Uterus (tissue), 4 donors: Measurements from ENCODE around the gene PHC1. TPM values are rescaled to one million over a fixed set of nuclear protein-coding genes. Genes with fewer than 3 reads are reported as not detected.
A peak's percentile ranks its signal among the peaks of the same experiment; 100 is the strongest.

Source experiments
- DNase-seq, 2 donors: peaks; one replicate each; pipeline ENCODE4 v3.0.0-alpha.2; 2019 to 2020
- H3K27ac ChIP-seq, 2 donors: fragments of 200-600 bp; sonication (generic); 1 replicate in 1 of 2; 2 replicates in 1 of 2; pipeline ENCODE4 v1.5.1; 2016 to 2018
- H3K27me3 ChIP-seq, 2 donors: fragments of 200-600 bp; sonication (generic); one replicate each; pipeline ENCODE4 v1.5.1; 2018 to 2019; ENCODE audit warnings: control low read depth in 1 of 2
- H3K36me3 ChIP-seq, 2 donors: fragments of 200-600 bp; sonication (generic); one replicate each; pipeline ENCODE4 v1.5.1; 2019; ENCODE audit warnings: control low read depth in 1 of 2
- H3K4me1 ChIP-seq, 2 donors: fragments of 200-600 bp; sonication (generic); one replicate each; pipeline ENCODE4 v1.5.1; 2018 to 2019; ENCODE audit warnings: control low read depth in 1 of 2
- H3K4me3 ChIP-seq, 2 donors: fragments of 200-600 bp; sonication (generic); 1 replicate in 1 of 2; 2 replicates in 1 of 2; pipeline ENCODE4 v1.5.1; 2018 to 2019; ENCODE audit warnings: mild to moderate bottlenecking in 1 of 2
- H3K9me3 ChIP-seq, 2 donors: fragments of 200-600 bp; sonication (generic); one replicate each; pipeline ENCODE4 v1.5.1; 2019; ENCODE audit warnings: control low read depth in 1 of 2
- POLR2A ChIP-seq, 2 donors: fragments of 450-650 bp; IDR thresholded peaks; one replicate each; pipeline ENCODE4 v1.6.1; 2016; ENCODE audit warnings: antibody characterized with exemption in 2 of 2, mild to moderate bottlenecking in 1 of 2, moderate library complexity in 1 of 2
- intact Hi-C: fragments of 100-400 bp; cut with DNase I; formaldehyde crosslinking; loops from one replicate; pipeline ENCODE4 v1.15.1; 2023; ENCODE audit warnings: low total_unique reads
- total RNA-seq, 4 donors: library from RNA; depleted of rRNA in 3 of 4; stranded (reverse); fragments of >200 nt in 3 of 4; gene quantifications; one replicate each; pipeline versions ENCODE4 v1.1.0 to v1.2.4, GENCODE V29; 2014 to 2023
- TF ChIP-seq, protein P1 (sequence below), 4 experiments: fragments of 200-600 bp in 2 of 4; fragments of 450-650 bp in 2 of 4; sonication (generic) in 2 of 4; IDR thresholded peaks; one replicate each; pipeline ENCODE4 v1.5.1; 2016 to 2019; ENCODE audit warnings: antibody characterized with exemption in 4 of 4, mild to moderate bottlenecking in 2 of 4, moderate library complexity in 1 of 4
- donor health status: DM: yes; HTN: yes; CAD: no.

Gene PHC1
- total RNA-seq, 4 donors from 2014 or later: 27.7 to 82.0 (median 53.7) TPM

DNA sequence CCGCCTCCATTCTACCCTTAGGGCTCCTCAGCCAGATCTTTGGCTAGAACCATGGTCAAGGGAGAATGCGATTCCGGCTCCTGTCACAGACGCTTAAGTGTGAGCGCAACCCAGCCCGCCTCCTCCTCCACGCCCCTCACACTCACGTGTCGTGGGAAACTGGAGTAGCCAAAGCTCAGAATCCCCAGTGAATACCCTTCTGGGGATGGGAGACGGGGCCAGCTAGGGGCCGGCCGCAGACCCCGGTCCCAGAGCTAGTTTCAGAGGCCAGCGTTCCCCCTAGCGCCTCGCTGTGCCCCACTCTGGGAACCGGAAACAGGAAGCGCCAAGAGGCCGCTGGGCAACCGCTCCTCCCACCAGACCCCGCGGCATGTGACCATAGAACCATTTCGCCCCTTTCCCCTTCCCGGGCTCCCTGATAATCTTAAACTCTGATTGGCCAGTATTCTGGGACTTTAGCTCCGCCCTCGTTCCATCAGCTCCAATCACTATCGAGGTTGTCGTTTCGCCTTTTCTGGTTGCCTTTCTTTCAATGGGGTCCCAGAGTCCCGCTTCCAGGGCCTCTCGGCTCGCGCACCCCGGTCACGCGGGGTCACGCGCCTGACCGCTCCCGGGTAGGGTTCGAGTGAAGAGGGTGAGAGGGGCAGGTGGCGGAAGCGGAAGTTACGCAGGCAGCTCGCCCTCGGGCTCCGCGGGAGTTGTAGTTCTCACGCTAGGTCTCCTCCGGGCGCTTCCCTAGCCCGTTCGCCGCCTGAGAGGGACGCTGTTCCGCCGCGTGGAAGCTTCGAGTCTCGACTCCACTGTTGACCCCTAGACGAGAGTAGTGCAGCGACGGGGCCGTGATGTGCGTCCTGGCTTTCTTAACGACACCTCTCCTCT lies 35.3 kb downstream of the PHC1 start, which contains the start of gene M6PR:
TSS of gene M6PR (minus strand) at position 304 of the 879 bp plus-strand sequence. CDS start 3,241 bp downstream, outside the sequence.
- peak; percentile 55 to 71 for TF ChIP-seq POLR2A (IDR thresholded peaks at IDR 0.05)
- TF ChIP-seq, protein P1, sequence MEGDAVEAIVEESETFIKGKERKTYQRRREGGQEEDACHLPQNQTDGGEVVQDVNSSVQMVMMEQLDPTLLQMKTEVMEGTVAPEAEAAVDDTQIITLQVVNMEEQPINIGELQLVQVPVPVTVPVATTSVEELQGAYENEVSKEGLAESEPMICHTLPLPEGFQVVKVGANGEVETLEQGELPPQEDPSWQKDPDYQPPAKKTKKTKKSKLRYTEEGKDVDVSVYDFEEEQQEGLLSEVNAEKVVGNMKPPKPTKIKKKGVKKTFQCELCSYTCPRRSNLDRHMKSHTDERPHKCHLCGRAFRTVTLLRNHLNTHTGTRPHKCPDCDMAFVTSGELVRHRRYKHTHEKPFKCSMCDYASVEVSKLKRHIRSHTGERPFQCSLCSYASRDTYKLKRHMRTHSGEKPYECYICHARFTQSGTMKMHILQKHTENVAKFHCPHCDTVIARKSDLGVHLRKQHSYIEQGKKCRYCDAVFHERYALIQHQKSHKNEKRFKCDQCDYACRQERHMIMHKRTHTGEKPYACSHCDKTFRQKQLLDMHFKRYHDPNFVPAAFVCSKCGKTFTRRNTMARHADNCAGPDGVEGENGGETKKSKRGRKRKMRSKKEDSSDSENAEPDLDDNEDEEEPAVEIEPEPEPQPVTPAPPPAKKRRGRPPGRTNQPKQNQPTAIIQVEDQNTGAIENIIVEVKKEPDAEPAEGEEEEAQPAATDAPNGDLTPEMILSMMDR (IDR thresholded peaks at IDR 0.05): peak; percentile 32 to 70 (median 66)
- intact Hi-C loops: no loop called here
- Histone ChIP-seq H3K27ac (peak within 1 kb of the TSS; percentile 100), H3K36me3 (no peaks in the 10 kb centered on the region), H3K9me3 (no peaks in the 10 kb centered on the region), H3K27me3 (no peaks in the 10 kb centered on the region), H3K4me3 (peak within 1 kb of the TSS; percentile 89 to 91), H3K4me1 (peaks cover 0 to 10% of the 10 kb centered on the region in 2 donors)
- peak; percentile 91 to 94 for DNase-seq

DNA sequence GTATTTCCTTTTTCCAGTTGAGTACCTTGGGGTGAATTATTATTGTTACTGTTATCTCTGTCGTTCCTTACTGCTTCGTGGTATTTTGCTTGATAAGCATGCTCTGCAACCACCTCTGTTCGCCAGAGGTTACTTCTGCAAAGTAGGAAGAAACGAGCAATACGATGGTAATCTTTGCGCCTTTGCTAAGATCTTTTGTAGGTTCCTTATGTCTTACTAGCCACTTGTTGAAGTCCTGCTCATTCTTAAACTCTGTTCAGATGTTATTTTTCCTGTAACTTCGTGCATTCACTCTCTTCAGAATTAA lies 35.9 kb downstream of the PHC1 start:
- DNase-seq: no peak

DNA sequence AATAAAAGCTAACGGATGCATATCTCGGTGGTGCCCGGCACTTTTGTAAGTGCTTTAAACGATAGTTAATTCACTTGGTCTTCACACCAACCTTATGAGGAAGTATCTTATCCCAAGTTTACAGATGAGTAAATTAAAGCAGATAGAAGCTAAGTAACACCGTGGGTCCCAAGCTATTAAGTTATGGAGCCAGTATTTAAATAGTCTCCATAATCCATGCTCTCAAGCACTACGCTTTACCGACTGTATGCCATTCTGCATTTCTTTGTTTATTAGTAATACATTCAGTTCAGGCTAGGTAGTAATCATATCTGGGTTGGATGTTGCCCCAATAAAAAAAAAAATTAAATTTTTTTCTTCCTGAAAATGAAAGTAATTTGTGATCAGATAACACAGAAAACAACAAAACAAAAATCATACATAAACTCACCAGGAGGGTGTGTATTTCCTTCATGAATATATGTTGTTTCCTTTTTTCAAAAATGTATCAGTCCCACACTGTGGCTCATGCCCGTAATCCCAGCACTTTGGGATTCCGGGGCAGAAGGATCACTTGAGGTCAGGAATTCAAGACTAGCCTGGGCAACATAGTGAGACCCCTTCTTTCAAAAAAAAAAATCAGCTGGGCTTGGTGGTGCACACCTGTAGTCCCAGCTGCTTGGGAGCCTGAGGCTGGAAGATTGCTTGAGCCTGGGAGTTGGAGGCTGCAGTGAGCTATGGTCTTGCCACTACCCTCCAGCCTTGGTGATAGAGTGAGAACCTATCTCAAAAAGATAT lies 36.6 kb downstream of the PHC1 start:
- H3K27me3 ChIP-seq: no peaks in the 10 kb centered on the region
- no peaks in the 10 kb centered on the region for H3K36me3 ChIP-seq
- H3K27ac ChIP-seq: peak overlapping the region; percentile 100
- no peak for DNase-seq
- TF ChIP-seq, protein P1 (IDR thresholded peaks at IDR 0.05): no peak
- no peak for TF ChIP-seq POLR2A (IDR thresholded peaks at IDR 0.05)
- intact Hi-C loops: no loop called here
- H3K9me3 ChIP-seq: no peaks in the 10 kb centered on the region
- H3K4me3 ChIP-seq: peak overlapping the region; percentile 89 to 91
- peaks cover 0 to 10% of the 10 kb centered on the region in 2 donors for H3K4me1 ChIP-seq

More for the DNA sequence above, 35.9 kb downstream of the PHC1 start:
- Histone ChIP-seq H3K4me1 (peaks cover 0 to 10% of the 10 kb centered on the region in 2 donors), H3K36me3 (no peaks in the 10 kb centered on the region), H3K9me3 (no peaks in the 10 kb centered on the region), H3K27ac (peak overlapping the region; percentile 100), H3K4me3 (peak overlapping the region; percentile 89 to 91), H3K27me3 (no peaks in the 10 kb centered on the region)
- TF ChIP-seq, protein P1 (IDR thresholded peaks at IDR 0.05): no peak
- TF ChIP-seq POLR2A (IDR thresholded peaks at IDR 0.05): no peak
- intact Hi-C loops: no loop called here

DNA sequence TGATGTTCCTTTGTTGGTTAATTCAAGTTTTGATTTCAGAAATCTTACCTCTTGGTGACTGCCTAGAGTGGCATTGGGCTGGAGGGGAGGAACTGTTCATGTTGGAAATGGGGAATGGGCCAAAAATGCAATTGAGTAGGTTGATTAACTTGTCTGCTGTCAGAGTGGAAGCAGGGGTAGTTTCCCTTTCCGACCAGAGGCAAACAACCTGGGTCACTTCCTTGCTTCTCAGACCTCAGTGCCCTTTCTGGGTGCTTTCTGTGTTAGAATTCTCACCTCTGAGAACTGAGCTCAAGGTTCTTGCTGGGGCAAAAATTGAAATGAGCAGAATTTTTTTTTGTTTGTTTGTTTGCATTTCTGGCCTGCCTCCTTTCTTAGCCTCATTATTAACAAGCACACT lies 37.4 kb downstream of the PHC1 start:
- DNase-seq: no peak
- intact Hi-C loops: no loop called here
- no peaks in the 10 kb centered on the region for H3K27me3 ChIP-seq
- no peaks in the 10 kb centered on the region for H3K36me3 ChIP-seq
- H3K9me3 ChIP-seq: no peaks in the 10 kb centered on the region
- no peak overlapping the region for H3K27ac ChIP-seq
- H3K4me3 ChIP-seq: no peak overlapping the region
- H3K4me1 ChIP-seq: peaks cover 0 to 10% of the 10 kb centered on the region in 2 donors
- TF ChIP-seq POLR2A (IDR thresholded peaks at IDR 0.05): no peak
- TF ChIP-seq, protein P1 (IDR thresholded peaks at IDR 0.05): no peak
